Nucleus accumbens (tissue), 56 donors: ENCODE measurements around the gene RPTOR.

ENCODE experiments used
- DNase-seq, 56 donors: peaks; one replicate each; lab custom pipeline; 2025; lab: John Stamatoyannopoulos, UW

The RPTOR gene

GRCh38 chr17:80819422-80820164 is 275.0 kb downstream of the RPTOR start:
- DNase-seq = peak in 3 of 56 donors; percentile 14 to 39 (median 32)

- no peak for DNase-seq
Observed at GRCh38 chr17:80820331-80820730, 275.7 kb downstream of the RPTOR start.

GRCh38 chr17:80821546-80821945 is 276.9 kb downstream of the RPTOR start:
- DNase-seq = no peak

GRCh38 chr17:80822021-80822699 is 277.5 kb downstream of the RPTOR start:
- DNase-seq = no peak

GRCh38 chr17:80822700-80823410 is 278.2 kb downstream of the RPTOR start:
- DNase-seq = no peak

GRCh38 chr17:80824549-80825470 is 280.2 kb downstream of the RPTOR start:
- no peak for DNase-seq

- DNase-seq = no peak
Observed at GRCh38 chr17:80825471-80826345, 281.1 kb downstream of the RPTOR start.

GRCh38 chr17:80826346-80826954 is 281.8 kb downstream of the RPTOR start:
- no peak for DNase-seq

- DNase-seq = peak in 34 of 56 donors; percentile 5 to 88 (median 42)
Observed at GRCh38 chr17:80826955-80827645, 282.5 kb downstream of the RPTOR start.

- DNase-seq = no peak
Observed at GRCh38 chr17:80827646-80828643, 283.3 kb downstream of the RPTOR start.

GRCh38 chr17:80829166-80829813 is 284.7 kb downstream of the RPTOR start:
- no peak for DNase-seq

GRCh38 chr17:80830020-80830780 is 285.6 kb downstream of the RPTOR start:
- no peak for DNase-seq

GRCh38 chr17:80831491-80831890 is 286.9 kb downstream of the RPTOR start:
- no peak for DNase-seq

GRCh38 chr17:80832266-80832676 is 287.6 kb downstream of the RPTOR start:
- DNase-seq = peak in 36 of 56 donors; percentile 12 to 65 (median 40)

- peak in 54 of 56 donors; percentile 28 to 92 (median 78) for DNase-seq
Observed at GRCh38 chr17:80832888-80833583, 288.4 kb downstream of the RPTOR start.
